GM18951 (cell line): ENCODE data around the gene LMO3.
"Not testable (repeated sequence)": the region's sequence is repeated elsewhere in the genome, so short reads cannot be mapped to it uniquely, and the experiment has no call there.

Experiments
- POLR2A ChIP-seq: IDR thresholded peaks from 4 replicates; pipeline ENCODE4 v1.6.1; 2011; ENCODE audit warnings: mild to moderate bottlenecking; ENCODE audit not compliant: insufficient read length, insufficient read depth; ENCODE audit errors: extremely low read depth
- in situ Hi-C: fragments of 300-500 bp; cut with MboI; formaldehyde crosslinking; loops from one replicate; pipeline ENCODE4 v1.12.0; 2022; ENCODE audit warnings: low sequenced_read_pairs, mixed read lengths, inconsistent platforms; ENCODE audit not compliant: unreplicated experiment

The LMO3 gene

DNA sequence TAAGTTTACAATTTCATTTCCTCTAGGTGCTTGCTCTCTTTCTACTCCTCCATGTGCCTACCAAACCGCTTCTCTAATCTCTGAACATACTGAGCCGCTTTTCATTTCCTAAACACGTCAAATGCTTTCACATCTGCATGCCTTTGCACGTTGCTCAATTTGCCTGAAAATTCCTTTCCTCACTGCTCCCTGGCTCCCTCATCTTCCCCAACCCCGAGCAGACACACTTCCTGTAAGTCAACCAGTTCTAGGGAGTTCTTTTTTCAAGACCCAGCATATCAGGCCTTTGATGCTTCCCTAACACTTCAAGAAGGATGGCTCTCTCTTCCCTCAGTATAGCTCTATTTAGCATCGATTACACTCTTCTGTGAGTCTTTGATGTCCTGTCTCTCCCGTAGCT is 50.3 kb downstream of the LMO3 start:
- in situ Hi-C loops: no loop called here
- no peak for TF ChIP-seq POLR2A

GRCh38 chr12:16553457-16553856 is 52.5 kb downstream of the LMO3 start:
- in situ Hi-C loops: no loop called here
- TF ChIP-seq POLR2A: no peak

GRCh38 chr12:16552301-16552700 is 53.7 kb downstream of the LMO3 start:
- in situ Hi-C loops: no loop called here
- TF ChIP-seq POLR2A: no peak

DNA sequence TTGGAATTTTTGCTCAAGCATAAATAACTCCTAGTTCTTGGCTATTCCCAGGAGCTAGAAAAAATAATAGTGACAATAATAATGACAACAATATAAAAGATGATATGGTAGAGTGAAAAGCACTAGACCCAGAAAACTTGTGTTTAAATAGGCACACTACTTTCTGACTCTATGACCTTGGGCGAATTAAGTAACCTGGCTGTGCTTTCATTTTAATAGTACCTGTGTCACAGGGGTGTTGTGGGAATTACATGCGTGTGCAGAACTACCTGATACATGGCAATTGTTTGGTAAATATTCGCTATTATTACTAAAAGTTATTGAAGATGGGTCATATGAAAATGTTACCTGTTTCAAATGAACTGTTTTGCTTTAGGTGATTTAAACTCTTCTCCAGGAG is 60.1 kb downstream of the LMO3 start:
- no peak for TF ChIP-seq POLR2A
- in situ Hi-C loops: no loop called here

GRCh38 chr12:16542586-16542985 is 63.4 kb downstream of the LMO3 start:
- in situ Hi-C loops: no loop called here
- no peak for TF ChIP-seq POLR2A

DNA sequence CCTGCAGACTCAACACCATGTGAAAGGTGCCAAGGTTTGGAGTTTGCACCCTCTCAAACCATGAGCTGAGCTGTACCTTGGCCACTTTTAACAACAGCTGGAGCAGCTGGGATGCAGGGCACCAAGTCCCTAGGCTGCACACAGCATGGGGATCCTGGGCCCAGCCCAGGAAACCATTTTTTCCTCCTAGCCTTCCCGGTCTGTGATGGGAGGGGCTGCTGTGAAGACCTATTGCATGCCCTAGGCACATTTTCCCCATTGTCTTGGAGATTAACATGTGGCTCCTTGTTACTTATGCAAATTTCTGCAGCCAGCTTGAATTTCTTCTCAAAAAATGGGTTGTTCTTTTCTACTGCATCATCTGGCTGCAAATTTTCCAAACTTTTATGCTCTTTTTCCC is 68.3 kb downstream of the LMO3 start:
- in situ Hi-C loops: not testable (repeated sequence)

GRCh38 chr12:16531621-16532020 is 74.3 kb downstream of the LMO3 start:
- in situ Hi-C loops: no loop called here
- TF ChIP-seq POLR2A: no peak

- no peak for TF ChIP-seq POLR2A
- in situ Hi-C loops: no loop called here
These were observed 75.6 kb downstream of the LMO3 start for GRCh38 chr12:16530268-16530850.

GRCh38 chr12:16526693-16527092 is 79.3 kb downstream of the LMO3 start:
- in situ Hi-C loops: no loop called here
- TF ChIP-seq POLR2A: no peak

DNA sequence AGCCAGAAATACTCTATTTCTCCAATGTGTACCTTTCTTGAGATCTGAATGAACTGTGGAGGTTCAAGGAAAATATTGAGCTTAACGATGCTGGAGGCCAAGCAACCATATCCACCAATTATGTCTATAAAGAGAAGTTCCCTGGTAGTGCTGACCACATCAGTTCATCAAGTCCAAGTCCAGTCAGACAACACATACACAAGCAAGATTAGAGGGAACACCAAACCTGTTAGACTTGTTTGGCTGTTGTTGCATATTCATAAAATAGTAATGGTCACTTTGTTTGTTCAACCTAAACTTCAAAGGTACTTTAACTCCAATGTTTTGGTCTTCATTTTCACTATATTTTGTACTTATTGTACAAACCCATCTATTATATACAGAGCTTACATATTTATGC is 81.6 kb downstream of the LMO3 start:
- TF ChIP-seq POLR2A: no peak
- in situ Hi-C loops: no loop called here

GRCh38 chr12:16523951-16524331 is 82.0 kb downstream of the LMO3 start:
- in situ Hi-C loops: no loop called here
- TF ChIP-seq POLR2A: no peak

GRCh38 chr12:16523284-16523950 is 82.5 kb downstream of the LMO3 start:
- TF ChIP-seq POLR2A: no peak
- in situ Hi-C loops: no loop called here

- TF ChIP-seq POLR2A: no peak
- in situ Hi-C loops: no loop called here
These were observed 85.6 kb downstream of the LMO3 start for GRCh38 chr12:16520328-16520727.

GRCh38 chr12:16515666-16516065 is 90.3 kb downstream of the LMO3 start:
- no peak for TF ChIP-seq POLR2A
- in situ Hi-C loops: no loop called here

- no peak for TF ChIP-seq POLR2A
- in situ Hi-C loops: no loop called here
These were observed 92.7 kb downstream of the LMO3 start for GRCh38 chr12:16513231-16513630.
